HCT116 (cell line): ENCODE results near the gene TANC1. TPM values are rescaled to one million over a fixed set of nuclear protein-coding genes. Genes with fewer than 3 reads are reported as not detected.

Experiments
- ATAC-seq: fragments of 200-7000 bp; cut with Tn5 transposase; 2 replicates; pipeline ENCODE4 v1.9.1; 2020; ENCODE audit warnings: mild to moderate bottlenecking, moderate library complexity
- BruUV-seq: library from RNA; stranded (reverse); fragments of 400-500 nt; replicated peaks from 2 replicates; lab custom pipeline; 2021; lab: Mats Ljungman, UMichigan
- CTCF ChIA-PET: fragments of 300-600 bp; sonication (Branson Sonifier 250); formaldehyde crosslinking; loops from one replicate; lab custom pipeline; 2021; ENCODE audit warnings: antibody characterized with exemption; lab: Charles Lee
- POLR2A ChIA-PET: fragments of 300-600, 350-600 bp; sonication (Branson Sonifier 250); formaldehyde crosslinking; loops from one replicate; lab custom pipeline; 2021; ENCODE audit warnings: antibody characterized with exemption; lab: Charles Lee
- RAD21 ChIA-PET, 2 experiments: fragments of 300-600 bp; sonication (Branson Sonifier 250); formaldehyde crosslinking; loops; one replicate each; lab custom pipeline; 2023; ENCODE audit warnings: low total read pairs in 2 of 2; ENCODE audit not compliant: uncharacterized antibody in 2 of 2, unreplicated experiment in 2 of 2, low non-redundant PET in 1 of 2; lab: Charles Lee
- DNase-seq: peaks from one replicate; pipeline ENCODE4 v3.0.0-alpha.2; 2010; ENCODE audit warnings: low read depth, low spot score
- H2AFZ ChIP-seq: fragments of 200-600 bp; shearing (Covaris generic), sonication (generic); 2 replicates; pipeline ENCODE4 v1.6.1; 2017; ENCODE audit warnings: low read depth, mixed run types, mixed read lengths, antibody characterized with exemption, low read length; ENCODE audit not compliant: poor library complexity, severe bottlenecking
- H3K27ac ChIP-seq: 2 replicates; pipeline ENCODE4 v1.5.1; 2012; ENCODE audit warnings: low read depth, low read length
- H3K27me3 ChIP-seq: fragments of 200-600 bp; sonication (generic); 2 replicates; pipeline ENCODE4 v1.6.1; 2016; ENCODE audit warnings: mixed run types, low read length, mixed read lengths; ENCODE audit not compliant: insufficient read depth
- H3K36me3 ChIP-seq, 2 experiments: fragments of 200-500 bp in 1 of 2; fragments of 200-600 bp in 1 of 2; sonication (Bioruptor generic) in 1 of 2; sonication (generic) in 1 of 2; 2 replicates each; pipeline versions ENCODE4 v1.5.1 to v1.6.1; 2014 to 2016; ENCODE audit warnings: low read length in 2 of 2, inconsistent platforms in 1 of 2, mixed read lengths in 1 of 2, mixed run types in 1 of 2; ENCODE audit not compliant: insufficient read depth in 2 of 2, control insufficient read depth in 1 of 2
- H3K4me1 ChIP-seq, 2 experiments: fragments of 200-600 bp in 1 of 2; sonication (generic) in 1 of 2; 2 replicates each; pipeline versions ENCODE4 v1.5.1 to v1.6.1; 2012 to 2017; ENCODE audit warnings: low read length in 2 of 2, inconsistent platforms in 1 of 2, mild to moderate bottlenecking in 1 of 2, mixed read lengths in 1 of 2, mixed run types in 1 of 2, moderate library complexity in 1 of 2; ENCODE audit not compliant: insufficient read depth in 2 of 2, control insufficient read depth in 1 of 2
- H3K4me2 ChIP-seq: fragments of 200-600 bp; sonication (generic); 2 replicates; pipeline ENCODE4 v1.6.1; 2017; ENCODE audit warnings: mixed run types, low read length, mixed read lengths
- H3K4me3 ChIP-seq, 2 experiments: fragments of 200-600 bp in 1 of 2; sonication (generic) in 1 of 2; replicated peaks in 1 of 2; 2 replicates each; pipeline ENCODE4 v1.5.1; 2011 to 2016; ENCODE audit warnings: low read length in 2 of 2, control low read depth in 1 of 2, low read depth in 1 of 2, mild to moderate bottlenecking in 1 of 2, mixed read lengths in 1 of 2, mixed run types in 1 of 2
- H3K79me2 ChIP-seq: fragments of 200-600 bp; sonication (generic); 2 replicates; pipeline ENCODE4 v1.6.1; 2017; ENCODE audit warnings: mild to moderate bottlenecking, mixed run types, low read length, moderate library complexity, mixed read lengths; ENCODE audit not compliant: insufficient read depth
- H3K9ac ChIP-seq: fragments of 200-600 bp; sonication (generic); 2 replicates; pipeline ENCODE4 v1.6.1; 2016; ENCODE audit warnings: low read length, mixed read lengths
- H3K9me2 ChIP-seq: fragments of 200-600 bp; sonication (generic), shearing (Covaris generic); 2 replicates; pipeline ENCODE4 v1.6.1; 2017; ENCODE audit warnings: mixed run types, mild to moderate bottlenecking, moderate library complexity; ENCODE audit not compliant: insufficient read depth
- H3K9me3 ChIP-seq, 2 experiments: fragments of 200-500 bp in 1 of 2; fragments of 200-600 bp in 1 of 2; sonication (Bioruptor generic) in 1 of 2; sonication (generic) in 1 of 2; 2 replicates each; pipeline ENCODE4 v1.6.1; 2014 to 2017; ENCODE audit warnings: low read length in 2 of 2, mixed read lengths in 2 of 2, inconsistent platforms in 1 of 2, low read depth in 1 of 2, mild to moderate bottlenecking in 1 of 2, mixed run types in 1 of 2, moderate library complexity in 1 of 2; ENCODE audit not compliant: control insufficient read depth in 1 of 2, insufficient read depth in 1 of 2
- H4K20me1 ChIP-seq: fragments of 200-600 bp; sonication (generic), shearing (Covaris generic); 2 replicates; pipeline ENCODE4 v1.6.1; 2017; ENCODE audit warnings: mixed run types, mild to moderate bottlenecking, moderate library complexity; ENCODE audit not compliant: insufficient read depth
- ATF3 ChIP-seq: IDR thresholded peaks from 2 replicates; pipeline ENCODE4 v1.6.1; 2012
- CBX3 ChIP-seq: IDR thresholded peaks from 2 replicates; pipeline ENCODE4 v1.6.1; 2012; ENCODE audit warnings: low read depth
- CEBPB ChIP-seq: IDR thresholded peaks from 2 replicates; pipeline ENCODE4 v1.6.1; 2012; ENCODE audit warnings: low read depth
- EGR1 ChIP-seq: IDR thresholded peaks from 2 replicates; pipeline ENCODE4 v1.6.1; 2012; ENCODE audit warnings: low read depth
- ELF1 ChIP-seq: IDR thresholded peaks from 2 replicates; pipeline ENCODE4 v1.6.1; 2012; ENCODE audit warnings: low read depth, borderline replicate concordance
- EZH2 ChIP-seq: fragments of 200-600 bp; sonication (generic); IDR thresholded peaks from 2 replicates; pipeline ENCODE4 v1.6.1; 2017; ENCODE audit warnings: antibody characterized with exemption, mixed run types
- EZH2phosphoT487 ChIP-seq: fragments of 200-600 bp; IDR thresholded peaks from 2 replicates; pipeline ENCODE4 v1.6.1; 2018; ENCODE audit warnings: antibody characterized with exemption, borderline replicate concordance
- JUND ChIP-seq: IDR thresholded peaks from 2 replicates; pipeline ENCODE4 v1.6.1; 2012
- MAX ChIP-seq: IDR thresholded peaks from 2 replicates; pipeline ENCODE4 v1.6.1; 2012
- REST ChIP-seq: IDR thresholded peaks from 2 replicates; pipeline ENCODE4 v1.6.1; 2012; ENCODE audit warnings: low read depth
- SIN3A ChIP-seq: IDR thresholded peaks from 2 replicates; pipeline ENCODE4 v1.6.1; 2012; ENCODE audit warnings: low read depth
- SP1 ChIP-seq: IDR thresholded peaks from 2 replicates; pipeline ENCODE4 v1.6.1; 2012; ENCODE audit warnings: low read depth
- SRF ChIP-seq: IDR thresholded peaks from 2 replicates; pipeline ENCODE4 v1.6.1; 2012; ENCODE audit warnings: low read depth
- TCF7L2 ChIP-seq: IDR thresholded peaks from 2 replicates; pipeline ENCODE4 v1.7.0; 2011; ENCODE audit warnings: borderline replicate concordance, inconsistent platforms; ENCODE audit not compliant: insufficient read depth, insufficient read length; ENCODE audit errors: extremely low read depth
- ZFX ChIP-seq: fragments of 450-650 bp; IDR thresholded peaks from 2 replicates; pipeline ENCODE4 v1.6.1; 2017
- ZNF274 ChIP-seq: fragments of 200-500 bp; sonication (Bioruptor generic); IDR thresholded peaks from 2 replicates; pipeline ENCODE4 v1.6.1; 2014; ENCODE audit warnings: mild to moderate bottlenecking, low read depth, low read length, inconsistent platforms
- intact Hi-C: fragments of 100-400 bp; cut with micrococcal nuclease; formaldehyde crosslinking; loops from 2 replicates; pipeline ENCODE4 v1.10.0; 2022
- total RNA-seq: library from RNA; stranded (reverse); gene quantifications from one replicate; pipeline ENCODE4 v1.2.1, GENCODE V29; 2021; ENCODE audit not compliant: unreplicated experiment

Gene TANC1
- total RNA-seq, 1 experiment from 2014 or later: 15.1 TPM

- Histone ChIP-seq H3K27me3 (no peaks in the 10 kb centered on the region), H3K4me3 (no peak overlapping the region), H3K9me2 (no peaks in the 10 kb centered on the region), H3K9ac (no peak overlapping the region), H3K27ac (no peak overlapping the region), H3K4me2 (no peak overlapping the region), H4K20me1 (no peaks in the 10 kb centered on the region), H3K36me3 (no peaks in the 10 kb centered on the region), H3K9me3 (no peaks in the 10 kb centered on the region), H3K79me2 (0 out of 2 replicates have a peak, but pooled peaks cover 5% of the 10 kb centered on the region), H2AFZ (no peak overlapping the region), H3K4me1 (peaks cover 12 to 18% of the 10 kb centered on the region in 2 experiments)
- ATAC-seq (no peak), DNase-seq (no peak)
- ChIA-PET POLR2A (no interaction called here), CTCF (no interaction called here), RAD21 (no interaction called here)
- no TSS peak for BruUV-seq
- no peak for TF ChIP-seq SRF
- TF ChIP-seq EZH2: no peak
- no peak for TF ChIP-seq ZNF274
- TF ChIP-seq CEBPB: no peak
- no peak for TF ChIP-seq SP1
- no peak for TF ChIP-seq ZFX
- TF ChIP-seq EZH2phosphoT487: no peak
- TF ChIP-seq ELF1: no peak
- TF ChIP-seq SIN3A: no peak
- no peak for TF ChIP-seq EGR1
- no peak for TF ChIP-seq ATF3
- no peak for TF ChIP-seq TCF7L2
- intact Hi-C loops: no loop called here
Measured at GRCh38 chr2:159266554-159266953, 298.1 kb downstream of the TANC1 start.

- Histone ChIP-seq H3K9ac (no peak overlapping the region), H3K36me3 (no peaks in the 10 kb centered on the region), H3K4me1 (peaks cover 12 to 24% of the 10 kb centered on the region in 2 experiments), H3K9me3 (no peaks in the 10 kb centered on the region), H4K20me1 (no peaks in the 10 kb centered on the region), H3K4me3 (no peak overlapping the region), H3K27me3 (no peaks in the 10 kb centered on the region), H2AFZ (no peak overlapping the region), H3K4me2 (no peak overlapping the region), H3K79me2 (0 out of 2 replicates have a peak, but pooled peaks cover 5% of the 10 kb centered on the region), H3K27ac (no peak overlapping the region), H3K9me2 (no peaks in the 10 kb centered on the region)
- ChIA-PET CTCF (no interaction called here), RAD21 (no interaction called here), POLR2A (no interaction called here)
- DNase-seq: no peak
- no peak for ATAC-seq
- intact Hi-C loops: no loop called here
- no TSS peak for BruUV-seq
- TF ChIP-seq MAX (no peak), ATF3 (no peak), EGR1 (no peak), CBX3 (0 out of 2 replicates have a peak, but pooled peaks have one; percentile 9), SRF (no peak), EZH2phosphoT487 (no peak), REST (no peak), JUND (peak; percentile 20; the same call in 1 of the 2 replicates), SP1 (0 out of 2 replicates have a peak, but pooled peaks have one; percentile 12)
Measured at GRCh38 chr2:159267921-159268320, 299.5 kb downstream of the TANC1 start.
